GM18505 (cell line): ENCODE measurements around the gene BRCA2.

ENCODE experiments used
- ATAC-seq: cut with Tn5 transposase; IDR thresholded peaks from one replicate; pipeline ENCODE4 v1.9.1; 2021; ENCODE audit not compliant: unreplicated experiment
- POLR2A ChIP-seq: IDR thresholded peaks from 4 replicates; pipeline ENCODE4 v1.6.1; 2011; ENCODE audit warnings: borderline replicate concordance; ENCODE audit not compliant: insufficient read depth, insufficient read length; ENCODE audit errors: extremely low read depth

The BRCA2 gene

DNA sequence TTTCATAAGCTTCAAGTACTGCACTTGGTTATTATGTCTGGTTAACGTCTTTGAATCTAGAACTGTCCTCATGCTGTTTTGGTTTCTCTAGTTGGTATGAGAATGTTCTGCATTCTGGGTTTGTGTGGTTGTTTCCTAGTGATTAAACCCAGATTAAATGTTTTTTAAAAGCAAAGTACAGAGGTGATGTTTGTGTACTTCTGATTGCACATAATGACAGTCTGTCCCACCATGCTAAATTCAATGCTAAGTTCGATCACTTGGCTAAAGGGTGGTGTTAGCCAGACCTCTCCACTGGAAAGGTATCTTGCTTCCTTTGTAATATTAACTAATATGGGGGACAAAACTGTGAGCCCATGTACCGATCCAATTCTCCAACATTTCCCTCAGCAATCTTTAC lies 98.0 kb downstream of the BRCA2 start:
- TF ChIP-seq POLR2A: no peak
- ATAC-seq: no peak

DNA sequence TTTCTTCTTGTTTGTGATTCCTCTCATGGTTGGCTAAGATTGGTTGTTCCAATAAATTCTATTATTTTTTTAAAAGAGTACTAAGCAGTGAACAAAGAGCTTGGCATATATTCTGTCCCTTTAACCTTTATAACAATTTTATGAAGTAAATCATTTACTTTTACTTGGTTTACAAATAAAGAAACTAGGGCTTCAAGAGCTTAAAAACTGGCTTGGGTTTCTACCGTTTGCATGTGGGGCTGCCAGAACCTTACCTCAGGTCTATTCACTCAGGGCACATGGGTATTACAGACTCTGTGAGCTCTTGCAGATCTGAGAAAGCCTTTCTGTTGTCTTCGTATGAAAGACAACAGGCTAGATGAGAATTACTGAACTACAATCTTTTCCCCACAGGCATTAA lies 99.3 kb downstream of the BRCA2 start:
- ATAC-seq: no peak
- no peak for TF ChIP-seq POLR2A

DNA sequence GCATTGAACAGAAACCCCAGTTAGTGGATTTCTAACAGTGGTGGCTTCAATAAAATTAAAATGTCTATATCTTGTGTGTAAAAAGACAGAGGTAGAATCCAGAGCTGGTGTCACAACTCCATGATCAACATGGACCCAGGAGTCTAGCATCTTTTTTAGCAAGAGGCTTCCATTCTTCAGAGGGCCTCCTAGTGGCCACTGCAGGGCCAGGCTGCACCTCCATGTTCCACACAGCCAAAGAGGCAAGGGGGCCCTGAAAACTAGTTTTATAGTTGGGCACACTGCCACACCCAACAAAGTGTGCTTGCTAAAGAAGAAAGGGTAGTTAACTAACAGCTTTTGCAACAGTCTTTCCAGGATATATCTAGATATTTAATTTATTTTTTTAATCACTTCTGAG lies 99.7 kb downstream of the BRCA2 start:
- ATAC-seq: no peak
- no peak for TF ChIP-seq POLR2A

DNA sequence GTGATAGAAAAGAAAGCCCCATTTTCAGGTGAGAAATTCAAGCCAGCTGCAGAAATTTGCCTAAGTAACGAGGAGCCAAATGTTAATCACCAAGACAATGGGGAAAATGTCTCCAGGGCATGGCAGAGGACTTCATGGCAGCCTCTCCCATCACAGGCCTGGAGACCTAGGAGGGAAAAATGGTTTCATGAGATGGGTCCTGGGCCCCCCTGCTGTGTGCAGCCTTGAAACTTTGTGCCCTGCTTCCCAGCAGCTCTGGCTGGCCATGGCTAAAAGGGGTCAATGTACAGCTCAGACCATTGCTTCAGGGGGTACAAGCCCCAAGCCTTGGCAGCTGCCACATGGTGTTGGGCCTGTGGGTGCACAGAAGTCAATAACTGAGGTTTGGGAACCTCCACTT lies 102.7 kb downstream of the BRCA2 start:
- no peak for TF ChIP-seq POLR2A
- ATAC-seq: no peak

DNA sequence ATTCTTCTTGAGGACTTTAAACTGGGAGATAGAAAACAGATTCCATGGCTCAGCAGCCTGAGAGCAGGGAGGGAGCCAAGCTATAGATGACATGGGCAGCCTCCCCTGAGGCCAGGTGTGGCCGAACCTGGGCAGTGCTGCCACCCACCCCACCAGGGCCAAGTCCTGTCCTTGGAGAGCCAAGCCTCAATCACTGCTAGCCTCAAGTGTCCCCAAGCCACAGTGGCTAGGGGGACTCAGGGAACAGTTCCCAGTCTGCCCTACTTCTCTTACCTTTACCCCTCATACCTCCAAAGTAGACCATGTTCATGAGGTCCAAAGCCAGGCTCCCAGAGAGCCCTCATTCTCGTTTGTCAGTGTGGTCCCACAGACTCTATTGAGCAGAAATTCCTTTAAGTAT lies 104.6 kb downstream of the BRCA2 start:
- TF ChIP-seq POLR2A: no peak
- ATAC-seq: no peak

DNA sequence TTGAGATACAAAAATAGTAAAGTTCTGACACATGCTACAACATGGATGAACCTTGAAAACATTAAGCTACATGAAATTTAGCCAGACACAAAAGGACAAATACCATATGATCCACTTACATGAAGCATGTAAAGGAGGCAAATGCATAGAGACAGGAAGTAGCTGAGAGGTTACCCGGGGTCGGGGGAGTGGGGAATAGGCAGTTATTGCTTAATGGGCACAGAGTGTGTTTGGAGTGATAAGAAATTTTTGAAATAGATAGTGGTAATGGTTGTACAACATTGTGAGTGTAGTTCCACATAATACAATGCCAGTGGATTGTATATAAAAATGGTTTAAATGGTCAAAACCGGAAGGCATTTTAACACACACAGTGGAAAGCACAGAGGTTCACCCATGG lies 108.3 kb downstream of the BRCA2 start:
- no peak for ATAC-seq
- no peak for TF ChIP-seq POLR2A

DNA sequence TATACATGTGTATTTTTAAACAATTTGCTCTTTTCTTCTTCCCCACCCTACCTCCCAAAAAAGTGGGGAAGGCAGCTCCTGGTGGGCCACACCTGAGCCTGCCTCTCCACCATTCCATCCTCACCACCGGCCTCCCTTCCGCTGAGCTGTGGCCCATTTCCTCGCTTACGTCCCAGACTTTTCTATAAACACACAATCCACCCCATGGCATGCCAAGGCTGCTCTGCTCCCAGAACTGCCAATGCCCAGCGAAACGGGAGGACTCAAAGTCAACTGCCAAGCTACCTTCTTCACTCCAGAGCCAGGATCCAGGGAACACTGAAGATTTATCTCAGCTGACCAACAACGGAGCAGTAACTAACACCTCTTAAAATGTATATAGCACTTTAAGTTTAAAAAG lies 109.8 kb downstream of the BRCA2 start:
- ATAC-seq: no peak
- TF ChIP-seq POLR2A: no peak

DNA sequence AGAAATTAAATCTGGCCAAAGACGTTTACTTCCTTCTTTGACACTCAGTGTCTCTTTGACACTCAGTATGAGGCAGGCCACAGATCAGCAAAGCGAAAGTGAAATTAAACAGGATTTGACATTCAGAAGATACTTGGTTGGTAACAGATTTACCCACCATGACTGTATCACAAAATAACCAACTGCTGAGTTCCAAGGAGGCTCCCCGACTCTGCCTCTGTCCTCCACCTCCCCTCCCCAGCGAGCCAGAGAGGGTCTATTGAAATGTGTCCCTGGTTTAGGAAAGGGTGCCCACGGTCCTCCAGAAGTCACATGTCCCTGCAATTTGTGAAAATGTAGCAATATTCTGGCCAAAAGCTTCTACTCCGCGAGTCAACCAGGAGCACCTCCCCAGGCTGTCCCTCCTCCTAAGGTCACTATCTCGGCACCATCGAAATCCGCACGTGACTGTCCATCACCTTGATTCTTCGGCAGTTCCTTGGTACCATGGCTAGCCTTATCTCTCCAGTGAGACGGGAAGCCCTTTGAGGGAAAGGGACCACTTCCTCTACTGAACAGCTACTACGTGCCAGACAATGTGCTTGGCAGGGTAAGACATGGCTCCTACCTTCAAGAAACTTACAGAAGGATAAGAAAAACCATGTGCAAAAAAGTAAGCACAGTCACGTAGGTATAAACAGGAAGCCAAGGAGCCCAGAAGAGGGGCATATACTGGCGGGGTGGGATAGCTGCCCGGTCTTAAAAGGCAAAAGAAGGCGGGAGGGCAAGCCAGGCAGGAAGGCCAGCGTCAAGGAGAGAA lies 111.1 kb downstream of the BRCA2 start:
- ATAC-seq: peak; percentile 35
- TF ChIP-seq POLR2A: peak; percentile 35

DNA sequence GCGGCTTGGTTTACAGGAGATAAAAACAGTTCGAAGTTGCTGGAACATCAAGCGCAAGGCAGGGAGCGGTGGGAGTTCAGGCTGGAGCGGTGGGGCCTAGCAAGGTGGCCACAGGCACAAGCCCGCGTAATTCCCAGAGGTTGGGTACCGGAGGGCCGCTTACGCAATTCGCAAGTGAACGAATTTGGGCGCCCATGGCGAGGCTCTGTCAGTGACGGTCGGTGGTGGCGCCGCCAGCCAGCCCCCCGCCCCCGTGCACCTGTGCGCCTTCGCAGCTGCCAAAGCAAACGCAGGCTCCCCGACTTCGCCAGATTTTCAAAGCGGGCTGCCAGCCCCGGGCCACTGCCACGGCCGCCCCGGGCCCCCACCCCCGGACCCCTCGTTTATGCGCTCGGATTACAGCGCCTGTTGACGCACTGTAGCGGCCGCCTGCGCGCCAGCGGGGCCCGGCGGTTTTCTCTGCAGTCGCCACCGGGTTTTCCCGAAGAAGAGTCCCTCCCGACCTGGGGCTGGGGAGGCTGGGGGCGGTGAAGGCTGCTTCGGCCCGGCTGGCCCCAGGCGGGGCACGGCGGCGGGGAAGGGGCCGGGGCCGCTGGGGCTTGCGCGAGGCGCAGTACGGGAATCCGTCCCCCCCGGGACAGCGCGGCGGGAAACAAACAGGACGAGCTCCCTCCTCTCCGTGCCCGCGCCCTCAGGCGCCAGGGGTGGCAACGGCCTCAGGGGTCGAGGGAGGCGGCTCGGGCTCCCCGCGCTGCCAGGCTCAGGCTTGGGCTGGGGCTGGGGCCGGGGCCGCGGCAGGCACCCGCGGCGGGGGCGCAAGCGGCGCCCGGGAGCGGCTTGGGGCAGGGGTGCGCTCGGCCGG lies 111.9 kb downstream of the BRCA2 start:
- peak; percentile 18 for ATAC-seq
- TF ChIP-seq POLR2A: no peak

DNA sequence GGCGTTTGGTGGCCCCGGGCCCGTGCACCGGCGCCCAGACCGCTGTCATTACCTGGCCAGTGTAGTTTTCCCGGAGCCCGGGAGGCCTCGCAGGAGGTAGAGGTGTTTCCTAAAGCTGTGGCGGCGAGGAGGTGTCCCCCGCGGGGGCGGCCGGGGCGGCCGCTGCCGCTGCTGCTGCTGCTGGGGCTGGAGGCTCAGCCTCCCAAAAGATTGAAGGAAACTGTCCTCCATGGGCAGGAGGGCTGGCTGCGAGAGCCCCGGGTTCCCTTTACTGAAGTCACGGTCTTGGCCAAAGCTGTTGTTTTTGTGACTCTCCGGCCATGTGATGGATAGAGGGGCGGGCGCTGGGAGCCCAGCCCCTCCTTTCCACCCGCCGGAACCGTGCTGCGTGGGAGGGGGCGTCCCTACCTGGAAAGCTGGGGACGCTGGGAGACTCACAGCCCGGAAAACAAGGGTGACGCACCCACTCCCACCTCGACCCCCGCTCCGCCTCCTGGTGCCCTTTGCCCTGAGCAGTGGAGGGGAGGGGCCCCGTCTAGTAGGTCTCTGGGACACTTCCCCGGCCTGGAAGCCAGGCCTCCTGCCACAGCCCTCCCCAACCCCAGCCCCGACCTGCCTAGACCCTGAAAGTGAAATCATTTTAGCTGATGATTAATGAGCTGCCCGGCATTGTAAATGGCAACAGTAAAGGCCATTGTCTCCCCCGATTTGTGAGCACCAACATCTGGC lies 112.7 kb downstream of the BRCA2 start, which contains the start of gene N4BP2L1:
Gene N4BP2L1, minus strand, starts transcription at position 279 of the 729 bp plus-strand sequence. Its CDS starts 48 bp downstream, at position 231.
- ATAC-seq: peak; percentile 64
- peak; percentile 95 for TF ChIP-seq POLR2A

DNA sequence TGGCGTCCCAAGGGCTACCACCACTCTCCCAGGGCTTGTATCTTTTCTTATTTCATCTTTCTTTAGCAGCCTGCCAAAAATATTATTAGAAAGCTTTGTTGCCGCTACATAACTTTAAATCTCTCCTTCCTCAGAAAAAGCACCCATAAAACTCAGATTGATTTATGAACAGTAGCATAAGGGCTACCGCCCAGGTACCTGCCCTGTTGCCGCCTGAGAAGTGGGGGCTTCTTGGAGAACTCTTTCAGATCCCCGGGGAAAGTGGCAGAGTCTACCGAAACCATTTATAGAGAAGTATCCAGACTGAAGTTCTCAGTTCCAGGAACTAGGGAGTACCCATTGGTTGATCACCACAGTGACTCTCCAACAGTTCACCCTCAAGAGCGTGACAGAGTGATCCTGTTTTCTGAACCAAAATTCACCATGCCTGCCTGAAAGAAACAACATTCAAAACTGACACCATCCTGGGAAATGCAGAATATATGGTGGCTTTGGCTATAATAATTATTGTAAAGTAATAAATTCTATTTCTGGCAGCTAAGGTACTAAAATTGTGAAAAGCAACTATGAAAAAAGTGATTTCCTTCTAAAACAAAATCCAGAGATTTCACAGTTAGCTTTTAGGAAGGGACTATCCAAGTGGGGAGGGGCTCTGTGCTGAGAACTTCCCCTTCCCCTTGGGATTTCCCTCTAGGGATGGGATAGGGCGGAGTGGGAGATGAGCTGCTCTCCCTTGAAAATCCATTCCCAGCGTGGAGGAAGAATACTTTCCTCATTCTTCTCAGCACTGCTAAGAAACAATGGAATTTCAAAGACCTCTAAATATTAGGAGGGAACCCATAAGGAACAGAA lies 113.5 kb downstream of the BRCA2 start:
- ATAC-seq: no peak
- TF ChIP-seq POLR2A: no peak

DNA sequence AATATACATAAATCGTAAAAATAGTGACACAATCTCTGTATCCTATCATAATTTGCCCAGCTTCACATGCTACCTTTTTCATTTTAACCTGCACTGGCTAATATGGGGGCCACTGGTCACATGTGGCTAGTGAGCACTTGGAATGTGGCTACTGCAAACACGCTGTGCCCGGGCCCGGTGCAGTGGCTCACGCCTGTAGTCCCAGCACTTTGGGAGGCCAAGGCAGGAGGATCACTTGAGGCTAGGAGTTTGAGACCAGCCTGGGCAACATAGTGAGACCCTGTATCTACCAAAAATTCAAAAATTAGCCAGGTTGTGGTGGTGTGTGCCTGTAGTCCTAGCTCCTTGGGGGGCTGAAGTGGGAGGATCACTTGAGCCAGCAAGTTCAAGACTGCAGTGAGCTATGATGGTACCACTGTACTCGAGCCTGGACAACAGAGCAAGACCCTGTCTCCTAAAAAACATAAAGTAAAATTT lies 114.2 kb downstream of the BRCA2 start:
- ATAC-seq: no peak
- TF ChIP-seq POLR2A: no peak

DNA sequence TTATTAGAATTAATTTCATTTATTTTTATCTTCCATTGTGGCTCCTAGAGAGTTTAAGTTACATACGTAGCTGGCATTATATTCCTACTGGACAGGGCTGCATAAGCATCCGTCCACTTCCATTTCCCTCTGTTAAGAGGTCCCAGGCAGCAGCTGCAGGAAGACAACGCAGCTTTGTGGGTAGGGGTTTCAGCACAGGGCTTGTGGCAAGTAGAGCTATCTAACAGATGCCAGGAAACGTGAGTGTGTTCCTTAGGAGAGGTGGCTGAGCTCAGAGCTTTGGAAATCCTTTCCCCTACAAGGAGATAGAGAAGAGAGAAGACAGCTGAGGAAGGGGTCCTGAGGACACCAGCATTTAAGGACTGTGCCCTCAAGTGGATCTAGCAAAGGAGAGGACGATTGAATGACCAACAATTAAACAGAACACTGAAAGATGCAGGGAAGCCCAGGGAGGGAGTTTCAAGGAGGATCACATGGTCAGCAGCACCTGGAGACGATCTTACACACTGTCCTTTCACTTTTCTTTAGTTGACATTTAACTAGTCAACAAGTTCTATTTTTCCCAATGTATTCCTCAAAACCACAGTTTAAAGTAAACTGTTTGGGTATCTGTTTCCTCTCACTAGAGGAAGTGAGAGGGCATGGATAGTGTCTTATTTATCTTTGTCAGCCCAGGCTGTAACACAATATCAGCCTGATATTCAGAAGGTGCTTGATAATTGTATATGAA lies 114.9 kb downstream of the BRCA2 start:
- TF ChIP-seq POLR2A: no peak
- ATAC-seq: no peak
